H1 (cell line): Measurements from ENCODE around the gene CLDN9. TPM values are rescaled to one million over a fixed set of nuclear protein-coding genes. Genes with fewer than 3 reads are reported as not detected.

Experiments
- CTCF ChIA-PET: fragments of 300-600 bp; sonication (Branson Sonifier 250); formaldehyde crosslinking; loops from one replicate; lab custom pipeline; 2021; ENCODE audit not compliant: partially characterized antibody; lab: Charles Lee
- POLR2A ChIA-PET: fragments of 300-600 bp; sonication (Branson Sonifier 250); formaldehyde crosslinking; loops from one replicate; lab custom pipeline; 2021; ENCODE audit warnings: inconsistent platforms; ENCODE audit not compliant: partially characterized antibody; lab: Charles Lee
- DNase-seq, 2 experiments: peaks; one replicate each; pipeline versions ENCODE4 v3.0.0 to v3.0.0-alpha.2; 2010 to 2022; ENCODE audit warnings: low spot score in 2 of 2, low read depth in 1 of 2, mixed read lengths in 1 of 2
- FAIRE-seq: peaks from 2 replicates; lab custom pipeline; 2011; peaks lifted over from hg19 to GRCh38; lab: Jason Lieb, UNC
- H2AFZ ChIP-seq: 2 replicates; pipeline ENCODE4 v1.8.1; 2012; ENCODE audit warnings: low read length, inconsistent platforms
- H2AK5ac ChIP-seq: 2 replicates; pipeline ENCODE4 v1.6.1; 2013; ENCODE audit warnings: low read depth, low read length
- H2BK120ac ChIP-seq: replicated peaks from 2 replicates; pipeline ENCODE3; 2013; ENCODE audit warnings: low read depth, low read length, inconsistent platforms
- H2BK12ac ChIP-seq: 2 replicates; pipeline ENCODE4 v1.6.1; 2013; ENCODE audit warnings: low read depth, low read length
- H2BK15ac ChIP-seq: 2 replicates; pipeline ENCODE4 v1.6.1; 2013; ENCODE audit warnings: low read length
- H2BK20ac ChIP-seq: 2 replicates; pipeline ENCODE4 v1.6.1; 2013; ENCODE audit warnings: low read length
- H2BK5ac ChIP-seq: 2 replicates; pipeline ENCODE4 v1.6.1; 2013; ENCODE audit warnings: low read depth, low read length
- H3K14ac ChIP-seq: 2 replicates; pipeline ENCODE4 v1.6.1; 2013; ENCODE audit warnings: inconsistent platforms; ENCODE audit not compliant: insufficient read length
- H3K18ac ChIP-seq: 2 replicates; pipeline ENCODE4 v1.6.1; 2013; ENCODE audit warnings: low read length; ENCODE audit errors: extremely low read depth
- H3K23ac ChIP-seq: 2 replicates; pipeline ENCODE4 v1.6.1; 2013; ENCODE audit warnings: inconsistent platforms; ENCODE audit not compliant: insufficient read length
- H3K23me2 ChIP-seq: 2 replicates; pipeline ENCODE4 v1.6.1; 2013; ENCODE audit warnings: low read depth, low read length
- H3K27ac ChIP-seq: 2 replicates; pipeline ENCODE4 v1.6.1; 2011; ENCODE audit warnings: low read depth, low read length, inconsistent platforms
- H3K27me3 ChIP-seq, 4 experiments: replicated peaks in 1 of 4; 1 replicate in 1 of 4; 2 replicates in 3 of 4; pipeline versions ENCODE4 v1.6.1 to v1.8.1; 2011 to 2013; ENCODE audit warnings: low read length in 3 of 4, mild to moderate bottlenecking in 3 of 4, inconsistent platforms in 2 of 4, mixed read lengths in 2 of 4, moderate library complexity in 1 of 4; ENCODE audit not compliant: control insufficient read depth in 3 of 4, insufficient read depth in 3 of 4; ENCODE audit errors: extremely low read depth in 1 of 4
- H3K36me3 ChIP-seq, 4 experiments: 2 replicates each; pipeline versions ENCODE4 v1.6.1 to v1.8.1; 2011 to 2013; ENCODE audit warnings: mild to moderate bottlenecking in 4 of 4, low read length in 3 of 4, moderate library complexity in 2 of 4, control low read depth in 1 of 4, inconsistent platforms in 1 of 4; ENCODE audit not compliant: insufficient read depth in 4 of 4, control insufficient read depth in 2 of 4
- H3K4ac ChIP-seq: replicated peaks from 2 replicates; pipeline ENCODE3; 2013; ENCODE audit warnings: low read length, low read depth, mixed read lengths, inconsistent platforms; ENCODE audit not compliant: insufficient read length
- H3K4me1 ChIP-seq, 4 experiments: replicated peaks in 1 of 4; 1 replicate in 1 of 4; 2 replicates in 3 of 4; pipeline versions ENCODE4 v1.6.1 to v1.8.1; 2011 to 2013; ENCODE audit warnings: low read length in 3 of 4, inconsistent platforms in 2 of 4, mixed read lengths in 1 of 4; ENCODE audit not compliant: insufficient read depth in 4 of 4, control insufficient read depth in 3 of 4
- H3K4me2 ChIP-seq, 2 experiments: 2 replicates each; pipeline versions ENCODE4 v1.6.1 to v1.8.1; 2011 to 2013; ENCODE audit warnings: low read depth in 2 of 2, low read length in 2 of 2, control low read depth in 1 of 2, inconsistent platforms in 1 of 2, mild to moderate bottlenecking in 1 of 2; ENCODE audit not compliant: insufficient read depth in 1 of 2
- H3K4me3 ChIP-seq, 4 experiments: fragments of 200-600, 300-600 bp in 1 of 4; sonication (generic), shearing (Covaris generic), sonication (Bioruptor Twin) in 1 of 4; 2 replicates each; pipeline versions ENCODE4 v1.5.1 to v1.8.1; 2011 to 2016; ENCODE audit warnings: low read length in 4 of 4, low read depth in 3 of 4, control low read depth in 2 of 4, inconsistent platforms in 2 of 4, mild to moderate bottlenecking in 2 of 4, mixed read lengths in 1 of 4, moderate library complexity in 1 of 4; ENCODE audit not compliant: insufficient read depth in 2 of 4; ENCODE audit errors: extremely low read depth in 1 of 4
- H3K56ac ChIP-seq: replicated peaks from 2 replicates; pipeline ENCODE3; 2013; ENCODE audit warnings: low read depth, mild to moderate bottlenecking, mixed read lengths, low read length, inconsistent platforms; ENCODE audit not compliant: insufficient read length
- H3K79me1 ChIP-seq: 2 replicates; pipeline ENCODE4 v1.6.1; 2013; ENCODE audit warnings: low read depth, low read length, control low read depth
- H3K79me2 ChIP-seq, 2 experiments: 2 replicates each; pipeline versions ENCODE4 v1.6.1 to v1.8.1; 2012 to 2013; ENCODE audit warnings: low read length in 2 of 2, mild to moderate bottlenecking in 2 of 2, inconsistent platforms in 1 of 2; ENCODE audit not compliant: insufficient read depth in 2 of 2, control insufficient read depth in 1 of 2
- H3K9ac ChIP-seq, 4 experiments: replicated peaks in 1 of 4; 1 replicate in 1 of 4; 2 replicates in 3 of 4; pipeline versions ENCODE4 v1.6.1 to v1.8.1; 2011 to 2013; ENCODE audit warnings: low read depth in 3 of 4, low read length in 3 of 4, control low read depth in 2 of 4, mild to moderate bottlenecking in 2 of 4, moderate library complexity in 2 of 4, inconsistent platforms in 1 of 4; ENCODE audit errors: extremely low read depth in 1 of 4
- H3K9me3 ChIP-seq, 2 experiments: 2 replicates each; pipeline versions ENCODE4 v1.6.1 to v1.8.1; 2012 to 2013; ENCODE audit warnings: mild to moderate bottlenecking in 2 of 2, moderate library complexity in 2 of 2, control low read depth in 1 of 2, inconsistent platforms in 1 of 2, low read depth in 1 of 2, low read length in 1 of 2, mixed read lengths in 1 of 2; ENCODE audit not compliant: insufficient read depth in 2 of 2
- H4K20me1 ChIP-seq, 2 experiments: replicated peaks in 1 of 2; 2 replicates each; pipeline versions ENCODE3 to v1.8.1; 2011 to 2013; ENCODE audit warnings: inconsistent platforms in 2 of 2, low read length in 2 of 2, mild to moderate bottlenecking in 1 of 2; ENCODE audit not compliant: insufficient read depth in 2 of 2, control insufficient read depth in 1 of 2
- H4K5ac ChIP-seq: 2 replicates; pipeline ENCODE4 v1.6.1; 2013; ENCODE audit warnings: low read length, low read depth, mixed read lengths, inconsistent platforms; ENCODE audit not compliant: insufficient read length
- H4K8ac ChIP-seq: 2 replicates; pipeline ENCODE4 v1.8.0; 2013; ENCODE audit warnings: mild to moderate bottlenecking, moderate library complexity, low read length, inconsistent platforms; ENCODE audit not compliant: insufficient read depth; ENCODE audit errors: extremely low read depth
- H4K91ac ChIP-seq: replicated peaks from 2 replicates; pipeline ENCODE3; 2013; ENCODE audit warnings: low read length, mixed read lengths, inconsistent platforms; ENCODE audit not compliant: insufficient read length
- ATF2 ChIP-seq: IDR thresholded peaks from 2 replicates; pipeline ENCODE4 v1.6.1; 2012; ENCODE audit warnings: low read length, inconsistent platforms
- CBX5 ChIP-seq: fragments of 300-800, 300-1000 bp; sonication (generic); IDR thresholded peaks from 2 replicates; pipeline ENCODE4 v1.7.1; 2016; ENCODE audit warnings: antibody characterized with exemption, low read length, low read depth
- CHD2 ChIP-seq: IDR thresholded peaks from 2 replicates; pipeline ENCODE4 v1.6.1; 2012; ENCODE audit warnings: low read length, improper control_type of control experiment
- HDAC6 ChIP-seq: IDR thresholded peaks from one replicate; pipeline ENCODE4 v1.7.1; 2012; ENCODE audit warnings: low read depth, mild to moderate bottlenecking, inconsistent platforms, low read length, moderate library complexity
- NRF1 ChIP-seq: IDR thresholded peaks from 2 replicates; pipeline ENCODE4 v1.6.1; 2011; ENCODE audit warnings: mild to moderate bottlenecking, low read depth, low read length, improper control_type of control experiment
- PHF8 ChIP-seq: fragments of 200-600 bp; sonication (generic); conservative IDR thresholded peaks from 2 replicates; pipeline ENCODE4 v1.7.1; 2012; ENCODE audit warnings: low read depth, mild to moderate bottlenecking, inconsistent platforms, low read length, moderate library complexity
- RAD21 ChIP-seq, 2 experiments: IDR thresholded peaks in 1 of 2; conservative IDR thresholded peaks in 1 of 2; 2 replicates each; pipeline ENCODE4 v1.6.1; 2011; ENCODE audit warnings: low read depth in 2 of 2, low read length in 2 of 2, improper control_type of control experiment in 1 of 2, inconsistent platforms in 1 of 2, mild to moderate bottlenecking in 1 of 2, moderate library complexity in 1 of 2
- RXRA ChIP-seq: IDR thresholded peaks from 2 replicates; pipeline ENCODE4 v1.6.1; 2011; ENCODE audit warnings: low read depth, mild to moderate bottlenecking, low read length, moderate library complexity; ENCODE audit not compliant: insufficient read depth
- SIN3A ChIP-seq, 2 experiments: IDR thresholded peaks in 1 of 2; conservative IDR thresholded peaks in 1 of 2; 2 replicates each; pipeline ENCODE4 v1.6.1; 2011 to 2012; ENCODE audit warnings: low read length in 2 of 2, improper control_type of control experiment in 1 of 2, low read depth in 1 of 2, mild to moderate bottlenecking in 1 of 2
- SIRT6 ChIP-seq: IDR thresholded peaks from one replicate; pipeline ENCODE4 v1.7.1; 2012; ENCODE audit warnings: low read length, inconsistent platforms
- SIX5 ChIP-seq: IDR thresholded peaks from 2 replicates; pipeline ENCODE4 v1.6.1; 2011; ENCODE audit warnings: mild to moderate bottlenecking, low read depth, low read length
- WGBS, 2 experiments: shearing (Covaris generic) in 1 of 2; methylation state at CpG; one replicate each; pipeline versions ENCODE4 v1.1.6 to v1.1.7; 2013 to 2015; ENCODE audit warnings: low lambda C conversion rate in 2 of 2, mixed read lengths in 2 of 2, inconsistent platforms in 1 of 2, low coverage in 1 of 2, missing lambda C conversion rate in 1 of 2; ENCODE audit not compliant: insufficient replicate concordance in 2 of 2, insufficient coverage in 1 of 2, insufficient read length in 1 of 2; ENCODE audit errors: extremely low coverage in 1 of 2, missing lambda C conversion rate in 1 of 2; 5-methylcytosine and 5-hydroxymethylcytosine counted together
- polyA plus RNA-seq, 7 experiments: library from polyadenylated mRNA; depleted of rRNA in 3 of 7; stranded (reverse) in 5 of 7; unstranded in 2 of 7; fragments of >200 nt in 5 of 7; fragments of 200-250 nt in 2 of 7; gene quantifications; 1 replicate in 5 of 7; 2 replicates in 1 of 7; 4 replicates in 1 of 7; pipeline versions ENCODE4 v1.2.1 to v1.2.3, GENCODE V29; 2011 to 2013; ENCODE audit warnings: missing spikeins in 2 of 7, mixed read lengths in 2 of 7
- total RNA-seq: library from RNA; stranded (reverse); fragmentation: NEBNext Ultra II Directional; extraction: Animal tissue kit (Norgen Biotek cat#: 25700); gene quantifications from 2 replicates; pipeline ENCODE4 v1.2.1, GENCODE V29; 2021

The CLDN9 gene
- total and polyA plus RNA-seq, 2 of the 8 experiments (the other 6 are each of a cell fraction or from before 2014, with no cell fraction given), result 0.60 to 0.89 TPM

- Histone ChIP-seq H3K56ac (no peak overlapping the region), H2BK20ac (no peak overlapping the region), H3K14ac (no peak overlapping the region), H3K27ac (no peak overlapping the region), H4K20me1 (peaks cover 0 to 7% of the 10 kb centered on the region in 2 experiments), H4K8ac (0 out of 2 replicates have a peak overlapping the region, but pooled peaks have one; percentile 54), H3K9ac (no peak overlapping the region), H4K91ac (no peak overlapping the region), H3K18ac (no peak overlapping the region; the same call in 1 of the 2 replicates), H3K79me1 (peaks cover 4% of the 10 kb centered on the region; the same call in 1 of the 2 replicates), H2BK15ac (no peak overlapping the region), H3K27me3 (no peaks in the 10 kb centered on the region; a peak in 1 of 7 replicates), H3K23me2 (peaks cover 12% of the 10 kb centered on the region; the same call in 1 of the 2 replicates), H3K79me2 (peaks cover 0 to 8% of the 10 kb centered on the region in 2 experiments; a peak in 2 of 4 replicates), H2AK5ac (no peak overlapping the region), H3K4me2 (peak overlapping the region in 1 of 2 experiments; percentile 46; a peak in 3 of 4 replicates), H3K36me3 (no peaks in the 10 kb centered on the region), H4K5ac (no peak overlapping the region), H2BK12ac (no peak overlapping the region), H3K4me1 (peaks cover 3 to 27% (median 15%) of the 10 kb centered on the region in 4 experiments), H2BK120ac (no peak overlapping the region), H2AFZ (no peak overlapping the region), H2BK5ac (no peak overlapping the region), H3K4me3 (peak overlapping the region in 1 of 4 experiments; percentile 27; a peak in 1 of 8 replicates), H3K4ac (no peak overlapping the region), H3K23ac (no peak overlapping the region), H3K9me3 (no peaks in the 10 kb centered on the region)
- POLR2A ChIA-PET, result interaction anchor here (0.7 to 25.4 kb wide), 9 partner anchors 8 to 756 kb away, joined by 3 to 455 read pairs (median 13); partner anchors contain the start of genes CLDN6, HCFC1R1, KREMEN2 and PAQR4
- FAIRE-seq (no peak), DNase-seq (peak in 1 of 2 experiments; percentile 95)
- CTCF ChIA-PET, result interaction anchor here (0.6 to 2.5 kb wide), 21 partner anchors 9 to 120 kb away, joined by 3 to 15 read pairs (median 5); partner anchors contain the start of gene TNFRSF12A
- 19% methylated on average over 42 of the region's 42 CpGs; no CpG with 5 or more reads in 1 of the 2 experiments for WGBS, 2 experiments
- TF ChIP-seq CHD2 (peak; percentile 80), CBX5 (no peak), HDAC6 (no peak), RAD21 (IDR thresholded peaks at IDR 0.05 in 1 of 2, conservative IDR thresholded peaks at IDR 0.05 in 1 of 2; ENCODE audit: low read depth in 2 of 2, low read length in 2 of 2) (peak; percentile 73 to 81), ATF2 (no peak), SIN3A (conservative IDR thresholded peaks at IDR 0.05 in 1 of 2, IDR thresholded peaks at IDR 0.05 in 1 of 2; ENCODE audit: low read depth in 1 of 2, low read length in 2 of 2) (peak in 1 of 2 experiments; percentile 51; a peak in 1 of 4 replicates), PHF8 (no peak), NRF1 (no peak), SIX5 (no peak), RXRA (no peak), SIRT6 (no peak)
Measured at GRCh38 chr16:2983706-2984136, 29.0 kb upstream of the CLDN9 start.
